ENCODE results near the gene CCDC183.
"Not testable (repeated sequence)": the region's sequence is repeated elsewhere in the genome, so short reads cannot be mapped to it uniquely, and the experiment has no call there.

Gene CCDC183

DNA sequence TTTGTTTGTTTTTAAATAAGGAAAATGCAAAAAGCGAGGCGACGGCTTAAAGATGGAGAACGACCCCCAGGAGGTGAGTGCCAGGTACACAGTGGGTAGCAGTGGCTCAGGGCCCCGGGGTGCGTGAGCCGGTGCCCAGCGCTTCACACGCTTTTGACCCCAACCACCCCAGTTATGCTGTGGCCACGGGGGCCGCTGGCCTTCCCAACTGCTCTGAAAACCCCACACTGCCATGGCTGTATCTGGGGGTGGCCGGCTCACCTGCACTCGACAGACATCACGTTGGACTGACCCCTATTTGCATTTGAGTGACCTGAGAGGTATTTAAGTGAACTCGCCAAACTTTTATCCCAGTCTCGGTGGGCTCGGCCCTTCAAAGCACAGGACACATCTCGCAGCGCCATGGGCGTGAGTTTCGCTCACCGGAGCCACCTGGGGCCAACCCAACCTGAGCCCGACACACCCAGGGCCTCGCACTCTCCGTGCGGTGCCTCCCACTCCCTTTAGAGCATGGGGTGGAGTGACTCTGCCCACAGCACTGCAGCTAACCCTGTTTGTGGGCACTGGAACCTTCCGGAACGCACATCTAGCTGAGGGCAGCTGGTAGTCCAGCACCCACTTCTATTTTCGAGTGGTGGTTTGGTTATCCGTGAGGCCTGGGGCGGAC lies 32.5 kb downstream of the CCDC183 start:
- no peak overlapping the region for H3K9ac ChIP-seq (ENCODE audit: low read length)
- peaks cover 90% of the 10 kb centered on the region for H3K36me3 ChIP-seq (ENCODE audit: control insufficient read depth, insufficient read depth, low read length)

DNA sequence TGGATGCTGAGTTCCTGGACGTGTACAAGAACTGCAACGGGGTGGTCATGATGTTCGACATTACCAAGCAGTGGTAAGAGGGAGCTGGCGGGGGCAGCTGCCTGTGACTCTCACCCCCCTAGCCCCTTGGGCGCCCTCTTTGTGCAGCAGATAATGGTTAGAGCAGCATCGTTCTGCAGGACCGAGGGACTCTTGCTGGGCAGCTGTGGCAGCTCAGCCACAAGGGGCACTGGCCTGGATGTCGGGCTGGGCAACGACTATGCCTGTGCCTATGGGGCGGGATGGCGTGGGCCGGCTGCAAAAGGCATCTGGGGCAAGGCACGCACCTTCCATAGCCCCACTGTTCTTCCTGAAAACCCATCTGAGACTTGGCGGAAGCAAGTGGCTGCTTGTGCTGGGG lies 33.3 kb downstream of the CCDC183 start:
- Histone ChIP-seq H3K9me3 (ENCODE audit: control insufficient read depth, insufficient read depth, low read depth, low read length) (no peaks in the 10 kb centered on the region), H3K27ac (ENCODE audit: low read depth, low read length) (no peak overlapping the region), H3K36me3 (ENCODE audit: control insufficient read depth, insufficient read depth, low read length) (peaks cover 88% of the 10 kb centered on the region), H3K9ac (ENCODE audit: low read length) (no peak overlapping the region), H3K27me3 (ENCODE audit: control insufficient read depth, insufficient read depth, low read length) (no peaks in the 10 kb centered on the region), H3K4me3 (ENCODE audit: low read depth, low read length) (no peak overlapping the region), H3K4me1 (ENCODE audit: control insufficient read depth, insufficient read depth, low read length) (no peaks in the 10 kb centered on the region)

More for the DNA sequence above, 32.5 kb downstream of the CCDC183 start:
- Histone ChIP-seq H3K9me3 (ENCODE audit: control insufficient read depth, insufficient read depth, low read depth, low read length) (no peaks in the 10 kb centered on the region), H3K4me3 (ENCODE audit: low read depth, low read length) (no peak overlapping the region), H3K4me1 (ENCODE audit: control insufficient read depth, insufficient read depth, low read length) (no peaks in the 10 kb centered on the region; the same call in 1 of the 2 replicates), H3K27me3 (ENCODE audit: control insufficient read depth, insufficient read depth, low read length) (no peaks in the 10 kb centered on the region), H3K27ac (ENCODE audit: low read depth, low read length) (no peak overlapping the region)

DNA sequence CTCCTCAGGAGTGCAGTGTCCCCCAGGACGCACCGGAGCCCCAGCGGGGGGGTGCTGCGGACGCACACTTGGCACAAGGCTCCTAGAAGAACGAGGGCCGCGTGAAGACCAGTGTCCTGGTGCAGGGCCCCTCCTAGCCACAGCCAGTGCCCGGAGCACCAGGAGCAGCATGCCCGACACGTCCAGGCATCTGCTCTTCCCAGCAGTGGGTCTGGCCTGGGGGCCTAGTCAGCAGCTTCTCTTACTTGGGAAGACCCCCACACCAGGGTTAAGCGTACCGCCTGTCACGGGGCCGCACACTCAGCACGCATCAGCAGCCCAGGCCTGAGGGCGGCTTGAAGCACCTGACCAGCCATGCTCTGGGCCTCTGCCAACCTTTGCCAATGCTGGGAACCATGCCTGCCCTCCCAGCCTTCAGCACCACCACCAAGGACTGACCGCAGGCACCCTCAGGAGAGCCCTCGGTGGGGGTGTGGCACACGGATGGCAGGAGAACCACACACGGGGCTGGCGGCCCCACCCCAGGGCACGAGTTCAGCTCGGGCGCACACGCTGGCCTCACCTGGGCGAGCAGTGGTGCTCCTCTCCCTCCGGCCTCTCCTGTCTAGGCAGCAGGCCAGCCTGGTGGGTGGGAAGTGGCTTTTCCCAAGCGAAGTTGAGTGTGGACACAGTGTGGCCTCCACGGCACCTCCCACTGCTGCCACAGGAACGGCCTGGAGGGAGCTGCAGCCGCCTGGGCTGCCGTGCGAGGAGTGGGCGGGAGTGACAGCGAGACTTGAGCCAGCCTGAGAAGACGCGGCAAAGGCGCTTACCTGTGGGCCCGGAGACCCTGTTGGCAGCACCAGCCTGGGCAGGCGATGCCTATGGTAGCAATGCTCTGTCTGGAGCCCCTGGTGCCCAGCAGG lies 34.1 kb downstream of the CCDC183 start:
- Histone ChIP-seq H3K9me3 (ENCODE audit: control insufficient read depth, insufficient read depth, low read depth, low read length) (no peaks in the 10 kb centered on the region), H3K36me3 (ENCODE audit: control insufficient read depth, insufficient read depth, low read length) (peaks cover 82% of the 10 kb centered on the region), H3K27ac (ENCODE audit: low read depth, low read length) (no peak overlapping the region)

GRCh38 chr9:136831002-136831719 lies 35.0 kb downstream of the CCDC183 start:
- Histone ChIP-seq H3K9me3 (ENCODE audit: control insufficient read depth, insufficient read depth, low read depth, low read length) (no peaks in the 10 kb centered on the region), H3K9ac (ENCODE audit: low read length) (no peak overlapping the region), H3K36me3 (ENCODE audit: control insufficient read depth, insufficient read depth, low read length) (peaks cover 82% of the 10 kb centered on the region), H3K27ac (ENCODE audit: low read depth, low read length) (no peak overlapping the region), H3K4me1 (ENCODE audit: control insufficient read depth, insufficient read depth, low read length) (no peaks in the 10 kb centered on the region), H3K27me3 (ENCODE audit: control insufficient read depth, insufficient read depth, low read length) (no peaks in the 10 kb centered on the region), H3K4me3 (ENCODE audit: low read depth, low read length) (no peak overlapping the region)

More for the DNA sequence above, 34.1 kb downstream of the CCDC183 start:
- no peaks in the 10 kb centered on the region for H3K27me3 ChIP-seq (ENCODE audit: control insufficient read depth, insufficient read depth, low read length)
- H3K9ac ChIP-seq (ENCODE audit: low read length) = no peak overlapping the region
- no peaks in the 10 kb centered on the region for H3K4me1 ChIP-seq (ENCODE audit: control insufficient read depth, insufficient read depth, low read length)
- H3K4me3 ChIP-seq (ENCODE audit: low read depth, low read length) = no peak overlapping the region

- H3K9me3 ChIP-seq (ENCODE audit: control insufficient read depth, insufficient read depth, low read depth, low read length) = no peaks in the 10 kb centered on the region
- no peaks in the 10 kb centered on the region for H3K27me3 ChIP-seq (ENCODE audit: control insufficient read depth, insufficient read depth, low read length)
- no peak overlapping the region for H3K9ac ChIP-seq (ENCODE audit: low read length)
- no peak overlapping the region for H3K27ac ChIP-seq (ENCODE audit: low read depth, low read length)
- no peak overlapping the region for H3K4me3 ChIP-seq (ENCODE audit: low read depth, low read length)
- no peaks in the 10 kb centered on the region for H3K4me1 ChIP-seq (ENCODE audit: control insufficient read depth, insufficient read depth, low read length)
- peaks cover 81% of the 10 kb centered on the region for H3K36me3 ChIP-seq (ENCODE audit: control insufficient read depth, insufficient read depth, low read length)
Observed at GRCh38 chr9:136831720-136832104, 35.6 kb downstream of the CCDC183 start.

GRCh38 chr9:136832581-136832980 lies 36.4 kb downstream of the CCDC183 start:
- Histone ChIP-seq H3K4me1 (ENCODE audit: control insufficient read depth, insufficient read depth, low read length) (no peaks in the 10 kb centered on the region), H3K4me3 (ENCODE audit: low read depth, low read length) (no peak overlapping the region), H3K27ac (ENCODE audit: low read depth, low read length) (no peak overlapping the region), H3K9me3 (ENCODE audit: control insufficient read depth, insufficient read depth, low read depth, low read length) (no peaks in the 10 kb centered on the region), H3K27me3 (ENCODE audit: control insufficient read depth, insufficient read depth, low read length) (no peaks in the 10 kb centered on the region), H3K36me3 (ENCODE audit: control insufficient read depth, insufficient read depth, low read length) (peaks cover 75% of the 10 kb centered on the region), H3K9ac (ENCODE audit: low read length) (no peak overlapping the region)

DNA sequence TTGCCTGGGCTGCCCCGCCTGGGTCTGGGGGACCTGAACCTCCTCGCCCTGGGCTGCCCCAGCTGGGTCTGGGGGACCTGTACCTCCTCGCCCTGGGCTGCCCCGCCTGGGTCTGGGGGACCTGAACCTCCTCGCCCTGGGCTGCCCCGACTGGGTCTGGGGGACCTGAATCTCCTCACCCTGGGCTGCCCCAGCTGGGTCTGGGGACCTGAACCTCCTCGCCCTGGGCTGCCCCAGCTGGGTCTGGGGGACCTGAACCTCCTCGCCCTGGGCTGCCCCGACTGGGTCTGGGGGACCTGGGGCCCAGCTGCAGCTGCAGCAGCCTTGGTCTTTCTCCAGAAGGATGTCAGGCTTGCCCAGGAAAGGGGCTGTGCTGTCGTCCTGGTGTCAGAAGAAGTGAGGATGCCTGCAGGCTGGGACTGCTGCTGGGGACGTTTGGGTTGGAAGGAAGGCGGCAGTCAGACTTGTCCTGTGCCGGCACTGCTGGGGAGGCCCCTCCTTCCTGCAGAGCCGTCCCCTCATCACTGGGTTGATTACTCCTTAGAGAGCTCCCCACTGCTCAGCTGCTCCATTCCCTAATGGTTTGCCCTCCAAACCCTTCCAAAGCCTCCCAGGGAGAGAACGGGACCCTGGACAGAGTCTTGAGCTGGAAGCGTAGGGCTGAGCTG lies 37.4 kb downstream of the CCDC183 start:
- not testable (repeated sequence) for H3K4me3 ChIP-seq (ENCODE audit: low read depth, low read length); H3K9me3 ChIP-seq (ENCODE audit: control insufficient read depth, insufficient read depth, low read depth, low read length); H3K27ac ChIP-seq (ENCODE audit: low read depth, low read length); H3K27me3 ChIP-seq (ENCODE audit: control insufficient read depth, insufficient read depth, low read length); H3K4me1 ChIP-seq (ENCODE audit: control insufficient read depth, insufficient read depth, low read length); H3K9ac ChIP-seq (ENCODE audit: low read length)
- peaks cover 74% of the 10 kb centered on the region for H3K36me3 ChIP-seq (ENCODE audit: control insufficient read depth, insufficient read depth, low read length)

GRCh38 chr9:136835162-136835931 lies 39.2 kb downstream of the CCDC183 start:
- H3K4me3 ChIP-seq (ENCODE audit: low read depth, low read length) = no peak overlapping the region
- H3K27ac ChIP-seq (ENCODE audit: low read depth, low read length) = no peak overlapping the region
- H3K9me3 ChIP-seq (ENCODE audit: control insufficient read depth, insufficient read depth, low read depth, low read length) = no peaks in the 10 kb centered on the region
- peaks cover 11% of the 10 kb centered on the region for H3K4me1 ChIP-seq (ENCODE audit: control insufficient read depth, insufficient read depth, low read length)
- no peak overlapping the region for H3K9ac ChIP-seq (ENCODE audit: low read length)
- no peaks in the 10 kb centered on the region for H3K27me3 ChIP-seq (ENCODE audit: control insufficient read depth, insufficient read depth, low read length)
- H3K36me3 ChIP-seq (ENCODE audit: control insufficient read depth, insufficient read depth, low read length) = peaks cover 72% of the 10 kb centered on the region

DNA sequence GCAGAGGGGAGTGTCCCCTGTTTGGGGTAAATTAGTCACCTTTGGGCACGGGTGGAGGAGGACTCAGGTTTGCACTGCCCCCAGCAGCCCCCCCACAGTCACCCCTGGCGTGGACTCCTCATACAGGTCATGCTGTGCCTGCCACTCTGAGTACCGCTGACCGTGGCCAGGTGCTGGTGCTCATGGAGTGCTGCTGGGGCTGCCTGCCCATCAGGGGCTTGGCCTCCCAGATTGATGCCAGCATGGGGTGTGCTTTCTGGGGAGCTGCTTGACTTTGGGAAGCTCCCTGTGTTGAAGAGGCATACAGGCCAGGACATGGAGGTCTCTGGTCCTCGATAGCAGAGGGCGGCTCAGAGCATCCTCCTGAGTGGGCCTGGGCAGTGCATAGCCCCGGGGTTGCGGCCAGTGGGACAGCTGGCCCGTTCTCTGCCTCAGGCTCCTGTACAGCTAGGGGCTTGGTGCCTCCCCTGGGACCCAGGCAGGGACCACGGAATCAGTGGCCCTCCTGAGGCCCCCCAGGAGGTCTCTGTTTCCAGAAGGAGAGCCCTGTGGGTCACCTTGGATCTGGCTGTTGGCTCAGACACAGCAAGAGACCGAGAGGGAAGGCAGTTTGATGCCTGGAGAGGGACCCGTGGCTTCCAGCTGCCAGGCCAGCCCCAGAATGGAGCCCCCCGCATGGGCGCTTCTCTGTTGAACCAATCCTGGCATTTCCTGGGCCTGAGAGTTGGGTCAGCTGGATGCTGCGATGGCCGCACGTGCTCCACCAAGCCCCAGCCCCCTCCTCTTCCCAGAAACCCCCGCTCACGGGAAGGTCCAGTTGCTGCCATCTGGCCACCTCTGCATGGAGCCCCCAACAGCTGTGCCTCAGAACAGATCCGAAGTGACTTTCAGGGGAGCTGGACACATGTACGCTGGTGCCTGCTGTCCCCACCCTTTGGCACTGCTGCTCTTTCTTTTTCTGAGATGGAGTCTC lies 40.1 kb downstream of the CCDC183 start:
- H3K36me3 ChIP-seq (ENCODE audit: control insufficient read depth, insufficient read depth, low read length) = peaks cover 64% of the 10 kb centered on the region
- H3K4me1 ChIP-seq (ENCODE audit: control insufficient read depth, insufficient read depth, low read length) = peaks cover 20% of the 10 kb centered on the region
- H3K9me3 ChIP-seq (ENCODE audit: control insufficient read depth, insufficient read depth, low read depth, low read length) = no peaks in the 10 kb centered on the region

More for the DNA sequence above, 40.1 kb downstream of the CCDC183 start:
- Histone ChIP-seq H3K27ac (ENCODE audit: low read depth, low read length) (no peak overlapping the region), H3K9ac (ENCODE audit: low read length) (no peak overlapping the region), H3K4me3 (ENCODE audit: low read depth, low read length) (no peak overlapping the region), H3K27me3 (ENCODE audit: control insufficient read depth, insufficient read depth, low read length) (no peaks in the 10 kb centered on the region)

Data from HUES6 (cell line).